Upper lobe of left lung (tissue), 6 donors: ENCODE data around the gene SH2D6. TPM values are rescaled to one million over a fixed set of nuclear protein-coding genes. Genes with fewer than 3 reads are reported as not detected.

Source experiments
- ATAC-seq, 2 donors: fragments of 200-7000 bp; cut with Tn5 transposase; one replicate each; pipeline ENCODE4 v1.9.1; 2022; ENCODE audit warnings: mild to moderate bottlenecking in 2 of 2, moderate library complexity in 2 of 2; ENCODE audit not compliant: low FRiP score in 2 of 2
- DNase-seq, 2 donors: peaks; one replicate each; pipeline ENCODE4 v3.0.0-alpha.2; 2019 to 2020
- H3K27ac ChIP-seq, 4 donors: fragments of 200-600 bp; sonication (generic); one replicate each; pipeline ENCODE4 v1.5.1; 2016 to 2019
- H3K27me3 ChIP-seq, 4 donors: fragments of 200-600 bp; sonication (generic); one replicate each; pipeline ENCODE4 v1.5.1; 2017 to 2019
- H3K36me3 ChIP-seq, 4 donors: fragments of 200-600 bp; sonication (generic); one replicate each; pipeline ENCODE4 v1.5.1; 2016 to 2019
- H3K4me1 ChIP-seq, 4 donors: fragments of 200-600 bp; sonication (generic); one replicate each; pipeline ENCODE4 v1.5.1; 2018 to 2019
- H3K4me3 ChIP-seq, 4 donors: fragments of 200-600 bp; sonication (generic); one replicate each; pipeline ENCODE4 v1.5.1; 2017 to 2019; ENCODE audit warnings: mild to moderate bottlenecking in 2 of 4, moderate library complexity in 1 of 4
- H3K9me3 ChIP-seq, 4 donors: fragments of 200-600 bp; sonication (generic); one replicate each; pipeline ENCODE4 v1.5.1; 2018 to 2019
- CTCF ChIP-seq, 6 experiments: fragments of 450-650 bp in 4 of 6; fragments of 200-600 bp in 2 of 6; sonication (generic) in 2 of 6; IDR thresholded peaks; one replicate each; pipeline ENCODE4 v1.5.1; 2016 to 2019; ENCODE audit warnings: antibody characterized with exemption in 6 of 6
- EP300 ChIP-seq, 4 donors: sonication (generic); formaldehyde crosslinking; IDR thresholded peaks; one replicate each; pipeline ENCODE4 v1.5.1; 2017; ENCODE audit warnings: antibody characterized with exemption in 4 of 4, control low read depth in 2 of 4
- POLR2A ChIP-seq, 4 donors: fragments of 450-650 bp; IDR thresholded peaks; one replicate each; pipeline ENCODE4 v1.5.1; 2016 to 2017; ENCODE audit warnings: antibody characterized with exemption in 4 of 4, mild to moderate bottlenecking in 2 of 4
- POLR2AphosphoS5 ChIP-seq, 2 donors: sonication (generic); formaldehyde crosslinking; IDR thresholded peaks; one replicate each; pipeline ENCODE4 v1.5.1; 2017; ENCODE audit warnings: antibody characterized with exemption in 2 of 2
- WGBS, 2 donors: methylation state at CpG; one replicate each; pipeline ENCODE4 v1.1.5; 2017 to 2018; 5-methylcytosine and 5-hydroxymethylcytosine counted together
- total RNA-seq, 6 donors: library from RNA; depleted of rRNA in 4 of 6; stranded (reverse); fragments of >200 nt in 4 of 6; gene quantifications; one replicate each; pipeline versions ENCODE4 v1.1.0 to v1.2.1, GENCODE V29; 2016 to 2021
- donor health status: DM: no; HTN: no; CAD: no; lungs with moderate emphysema.
- donor health status: DM: no; HTN: yes; CAD: no; lungs with severe emphysema.

Gene SH2D6
- total RNA-seq, 6 donors from 2014 or later = 0.51 TPM; not detected in 5

GRCh38 chr2:85423525-85423924, 5.0 kb downstream of the SH2D6 start:
- no peaks in the 10 kb centered on the region for H3K9me3 ChIP-seq
- peaks cover 25 to 35% (median 28%) of the 10 kb centered on the region in 4 donors for H3K4me1 ChIP-seq
- H3K27me3 ChIP-seq = no peaks in the 10 kb centered on the region
- ATAC-seq (no peak), DNase-seq (no peak)
- H3K36me3 ChIP-seq = no peaks in the 10 kb centered on the region
- WGBS, 2 donors = 74 to 96% methylated on average over 4 to 5 of the region's 5 CpGs
- peak overlapping the region in 1 of 4 donors; percentile 12 for H3K27ac ChIP-seq
- TF ChIP-seq POLR2AphosphoS5 (IDR thresholded peaks at IDR 0.05) = no peak
- TF ChIP-seq CTCF (IDR thresholded peaks at IDR 0.05) = no peak
- no peak for TF ChIP-seq EP300 (IDR thresholded peaks at IDR 0.05)
- no peak for TF ChIP-seq POLR2A (IDR thresholded peaks at IDR 0.05)
- H3K4me3 ChIP-seq = no peak overlapping the region

- H3K27me3 ChIP-seq = no peaks in the 10 kb centered on the region
- DNase-seq (no peak), ATAC-seq (no peak)
- no peaks in the 10 kb centered on the region for H3K36me3 ChIP-seq
- TF ChIP-seq POLR2AphosphoS5 (IDR thresholded peaks at IDR 0.05) (no peak), CTCF (IDR thresholded peaks at IDR 0.05) (no peak), EP300 (IDR thresholded peaks at IDR 0.05) (no peak), POLR2A (IDR thresholded peaks at IDR 0.05) (no peak)
- WGBS, 2 donors = 90 to 96% methylated on average over 2 to 3 of the region's 3 CpGs
- H3K4me3 ChIP-seq = no peak overlapping the region
- H3K4me1 ChIP-seq = peaks cover 6 to 17% (median 10%) of the 10 kb centered on the region in 4 donors
- H3K9me3 ChIP-seq = no peaks in the 10 kb centered on the region
- H3K27ac ChIP-seq = no peak overlapping the region
These were observed 7.1 kb downstream of the SH2D6 start for GRCh38 chr2:85425588-85425987.

DNA sequence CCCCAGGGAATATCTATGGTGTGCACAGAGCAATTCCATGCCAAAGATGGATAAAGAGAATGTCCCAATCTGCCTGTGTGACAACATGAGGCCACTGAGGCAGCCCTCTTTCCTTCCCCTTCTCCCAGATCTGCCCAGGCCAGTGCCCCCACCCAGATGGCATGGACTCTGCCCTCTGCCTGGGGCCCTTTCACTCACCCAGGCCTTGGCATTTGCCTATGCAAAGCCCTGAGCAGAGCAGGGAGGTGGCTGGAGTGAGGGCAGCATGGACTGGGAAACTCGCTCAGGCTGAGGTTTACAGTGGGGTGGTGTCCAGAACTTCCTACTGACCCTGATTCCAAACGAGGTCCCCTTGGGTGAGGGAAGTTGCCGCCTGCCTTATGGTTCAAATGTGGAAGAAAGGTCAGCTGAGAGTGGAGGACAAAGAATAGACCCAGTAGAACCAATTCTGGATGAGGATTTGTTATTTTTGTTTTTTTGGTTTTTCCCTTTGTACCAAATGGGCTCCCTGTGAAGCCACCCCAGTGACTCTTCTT, 8.9 kb downstream of the SH2D6 start:
- DNase-seq = no peak
- H3K9me3 ChIP-seq = no peaks in the 10 kb centered on the region
- WGBS, 2 donors = 37 to 74% methylated on average over 2 to 3 of the region's 3 CpGs
- H3K4me1 ChIP-seq = no peaks in the 10 kb centered on the region
- no peak for ATAC-seq
- no peaks in the 10 kb centered on the region for H3K27me3 ChIP-seq
- H3K27ac ChIP-seq = peak overlapping the region in 1 of 4 donors; percentile 22
- no peaks in the 10 kb centered on the region for H3K36me3 ChIP-seq
- no peak overlapping the region for H3K4me3 ChIP-seq
- TF ChIP-seq CTCF (IDR thresholded peaks at IDR 0.05) (no peak), POLR2AphosphoS5 (IDR thresholded peaks at IDR 0.05) (no peak), POLR2A (IDR thresholded peaks at IDR 0.05) (no peak), EP300 (IDR thresholded peaks at IDR 0.05) (no peak)

DNA sequence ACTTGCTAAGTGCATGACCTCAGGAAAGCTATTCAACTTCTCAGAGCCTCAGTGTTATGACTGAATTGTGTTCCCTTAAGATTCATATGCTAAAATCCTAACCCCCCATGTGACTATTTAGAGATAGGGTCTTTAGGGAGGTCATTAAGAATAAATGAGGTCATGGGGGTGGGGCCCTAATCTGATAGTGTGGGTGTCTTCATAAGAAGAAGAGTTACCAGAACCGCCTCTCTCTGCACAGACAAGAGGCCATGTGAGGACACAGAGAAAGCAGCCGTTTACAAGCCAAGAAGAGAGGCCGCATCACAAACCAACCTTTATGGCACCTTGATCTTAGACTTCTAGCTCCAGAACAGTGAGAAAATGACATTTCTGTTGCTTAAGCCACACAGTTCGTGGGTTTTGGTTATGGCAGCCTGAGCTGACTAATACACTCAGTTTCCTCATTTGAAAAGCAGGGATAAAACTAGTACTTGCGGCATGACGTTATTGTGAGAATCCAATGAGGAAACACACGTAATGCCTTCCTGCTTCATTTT, 9.9 kb downstream of the SH2D6 start:
- Histone ChIP-seq H3K27ac (peak overlapping the region in 1 of 4 donors; percentile 30), H3K27me3 (no peaks in the 10 kb centered on the region), H3K4me1 (peaks cover 1 to 6% (median 4%) of the 10 kb centered on the region in 4 donors), H3K36me3 (no peaks in the 10 kb centered on the region), H3K9me3 (no peaks in the 10 kb centered on the region), H3K4me3 (no peak overlapping the region)
- no peak for TF ChIP-seq POLR2A (IDR thresholded peaks at IDR 0.05)
- no peak for TF ChIP-seq CTCF (IDR thresholded peaks at IDR 0.05)
- TF ChIP-seq POLR2AphosphoS5 (IDR thresholded peaks at IDR 0.05) = no peak
- TF ChIP-seq EP300 (IDR thresholded peaks at IDR 0.05) = no peak
- WGBS, 2 donors = 69 to 80% methylated on average over 7 of the region's 7 CpGs
- no peak for DNase-seq
- peak in 1 of 2 donors; percentile 46 for ATAC-seq
